AG09309 (cell line): ENCODE measurements around the gene ZNF618.

Experiments used
- DNase-seq: peaks from one replicate; pipeline ENCODE4 v3.0.0-alpha.2; 2010; ENCODE audit warnings: low read depth
- H3K4me3 ChIP-seq: 2 replicates; pipeline ENCODE4 v1.5.1; 2011; ENCODE audit warnings: mild to moderate bottlenecking, low read depth, low read length, moderate library complexity; ENCODE audit not compliant: control insufficient read depth
- TF ChIP-seq, protein P1 (sequence below): IDR thresholded peaks from 2 replicates; pipeline ENCODE4 v1.5.1; 2011; ENCODE audit warnings: mild to moderate bottlenecking, low read depth, low read length, inconsistent platforms; ENCODE audit not compliant: insufficient read depth, control insufficient read depth; ENCODE audit errors: missing control alignments

Gene ZNF618

DNA sequence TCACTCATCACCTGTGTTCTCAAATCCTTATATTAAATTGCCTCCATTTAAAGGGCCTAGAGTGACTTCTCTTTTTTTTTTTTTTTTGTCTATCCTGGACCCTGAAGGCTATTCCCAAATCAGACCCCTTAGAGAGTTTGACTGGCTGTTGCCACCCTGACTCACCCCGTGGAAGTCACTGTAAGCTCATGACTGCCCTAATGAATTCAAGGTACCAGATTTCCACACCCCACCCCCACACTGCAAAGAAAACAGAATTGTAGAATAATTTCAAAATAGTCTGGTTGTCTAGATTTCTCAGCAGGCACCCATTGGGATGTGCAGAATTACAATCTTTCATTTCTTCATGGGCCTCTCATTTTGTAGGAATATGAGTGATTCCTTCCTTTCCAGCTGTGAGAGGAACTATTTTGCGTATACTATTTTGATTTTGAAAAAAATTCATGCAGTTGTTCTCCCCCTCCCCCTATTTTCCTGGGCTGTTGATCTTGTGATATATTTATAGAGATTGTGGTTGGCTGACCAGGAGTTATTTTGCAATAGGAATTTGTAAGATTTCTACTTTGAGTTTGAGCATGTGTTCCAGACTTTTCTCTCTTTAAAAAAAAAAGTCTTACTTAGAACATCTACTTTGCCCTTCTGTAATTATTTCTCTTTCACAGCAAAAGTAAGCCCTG is 79.1 kb downstream of the ZNF618 start:
- peak; percentile 58 for DNase-seq
- H3K4me3 ChIP-seq, result no peak overlapping the region
- TF ChIP-seq, protein P1, sequence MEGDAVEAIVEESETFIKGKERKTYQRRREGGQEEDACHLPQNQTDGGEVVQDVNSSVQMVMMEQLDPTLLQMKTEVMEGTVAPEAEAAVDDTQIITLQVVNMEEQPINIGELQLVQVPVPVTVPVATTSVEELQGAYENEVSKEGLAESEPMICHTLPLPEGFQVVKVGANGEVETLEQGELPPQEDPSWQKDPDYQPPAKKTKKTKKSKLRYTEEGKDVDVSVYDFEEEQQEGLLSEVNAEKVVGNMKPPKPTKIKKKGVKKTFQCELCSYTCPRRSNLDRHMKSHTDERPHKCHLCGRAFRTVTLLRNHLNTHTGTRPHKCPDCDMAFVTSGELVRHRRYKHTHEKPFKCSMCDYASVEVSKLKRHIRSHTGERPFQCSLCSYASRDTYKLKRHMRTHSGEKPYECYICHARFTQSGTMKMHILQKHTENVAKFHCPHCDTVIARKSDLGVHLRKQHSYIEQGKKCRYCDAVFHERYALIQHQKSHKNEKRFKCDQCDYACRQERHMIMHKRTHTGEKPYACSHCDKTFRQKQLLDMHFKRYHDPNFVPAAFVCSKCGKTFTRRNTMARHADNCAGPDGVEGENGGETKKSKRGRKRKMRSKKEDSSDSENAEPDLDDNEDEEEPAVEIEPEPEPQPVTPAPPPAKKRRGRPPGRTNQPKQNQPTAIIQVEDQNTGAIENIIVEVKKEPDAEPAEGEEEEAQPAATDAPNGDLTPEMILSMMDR, result no peak

DNA sequence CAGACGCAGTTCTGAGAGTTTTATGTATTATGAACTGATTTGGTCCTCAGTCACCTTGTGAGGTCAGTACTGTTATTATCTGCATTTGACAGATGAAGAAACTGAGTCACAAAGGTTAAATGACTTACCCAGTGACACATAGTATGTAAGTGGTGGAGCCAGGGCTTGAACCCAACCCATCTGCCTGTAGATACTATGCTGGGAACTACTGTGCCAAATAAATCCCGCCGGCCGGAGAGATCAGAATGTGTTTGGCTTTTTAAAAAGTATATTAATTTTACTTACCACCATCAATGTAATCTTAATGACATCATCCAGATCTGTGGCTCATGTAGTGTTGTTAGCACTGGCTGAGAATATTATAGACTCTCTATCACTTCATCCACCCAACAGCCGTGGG is 80.8 kb downstream of the ZNF618 start:
- no peak for DNase-seq
- H3K4me3 ChIP-seq, result no peak overlapping the region

DNA sequence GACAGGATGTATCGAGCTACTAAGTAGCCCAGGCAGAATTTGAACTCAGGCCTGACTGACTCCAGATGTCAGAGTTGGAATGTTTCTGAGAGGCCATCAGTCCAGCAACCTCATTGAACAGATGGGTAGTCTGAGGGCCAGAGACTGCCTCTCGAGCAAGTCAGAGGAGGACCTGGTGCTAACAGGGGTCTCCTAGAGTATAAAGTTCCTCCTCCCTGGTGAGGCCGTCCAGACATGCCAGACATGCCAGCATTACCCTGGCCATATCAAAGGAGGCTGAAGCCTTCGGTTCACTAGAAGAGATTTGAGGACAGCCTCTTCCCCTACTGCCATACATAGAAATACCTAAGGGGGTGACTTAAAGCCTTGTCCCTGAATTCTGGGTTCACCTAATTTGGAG is 81.2 kb downstream of the ZNF618 start:
- no peak overlapping the region for H3K4me3 ChIP-seq
- TF ChIP-seq, protein P1, result no peak
- DNase-seq, result no peak

More for the DNA sequence above, 80.8 kb downstream of the ZNF618 start:
- TF ChIP-seq, protein P1, result no peak

DNA sequence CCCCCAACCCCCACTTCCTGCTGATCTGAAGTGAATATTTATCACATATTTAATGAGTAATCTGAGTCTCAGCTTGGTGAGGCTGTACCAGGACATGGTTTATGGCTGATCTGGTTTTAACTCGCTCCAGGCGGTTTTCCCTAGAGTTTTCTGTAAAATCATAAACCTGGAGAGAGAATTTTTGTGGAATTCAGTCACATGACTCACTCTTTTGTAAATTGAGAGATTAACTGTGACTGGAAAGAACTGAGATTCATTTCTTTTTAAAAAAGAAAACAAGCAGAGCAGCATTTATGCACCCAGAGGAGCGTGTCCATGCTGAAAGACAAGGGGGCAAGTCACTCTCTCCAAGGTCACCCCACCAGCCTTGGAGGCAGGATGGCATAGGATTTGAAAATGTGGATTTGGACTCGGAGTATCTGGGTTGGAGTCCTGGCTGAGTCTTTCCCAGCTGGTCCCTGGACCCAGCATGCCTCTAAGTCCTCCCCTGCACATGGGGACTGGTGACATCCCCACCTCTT is 81.8 kb downstream of the ZNF618 start:
- TF ChIP-seq, protein P1, result no peak
- no peak overlapping the region for H3K4me3 ChIP-seq
- peak; percentile 74 for DNase-seq

DNA sequence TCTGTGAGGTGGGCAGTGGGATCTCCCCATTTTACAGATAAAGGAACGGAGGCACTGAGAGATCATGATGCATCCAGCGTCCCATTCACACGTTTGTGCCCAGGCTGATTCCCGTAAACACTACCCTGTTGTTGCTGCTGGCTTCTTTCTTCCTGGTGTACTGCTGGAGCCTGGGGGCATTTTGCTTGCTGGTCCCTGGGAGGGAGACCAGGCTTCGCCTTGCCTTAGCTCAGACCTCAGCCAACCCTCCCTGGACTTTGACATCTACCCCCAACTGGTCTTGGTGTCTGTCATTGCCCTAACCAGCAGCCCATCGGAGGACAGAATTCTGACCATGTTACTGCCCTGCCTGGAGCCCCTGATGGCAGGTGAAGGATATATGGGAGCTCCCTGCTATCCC is 82.4 kb downstream of the ZNF618 start:
- TF ChIP-seq, protein P1, result no peak
- no peak overlapping the region for H3K4me3 ChIP-seq
- DNase-seq, result no peak

DNA sequence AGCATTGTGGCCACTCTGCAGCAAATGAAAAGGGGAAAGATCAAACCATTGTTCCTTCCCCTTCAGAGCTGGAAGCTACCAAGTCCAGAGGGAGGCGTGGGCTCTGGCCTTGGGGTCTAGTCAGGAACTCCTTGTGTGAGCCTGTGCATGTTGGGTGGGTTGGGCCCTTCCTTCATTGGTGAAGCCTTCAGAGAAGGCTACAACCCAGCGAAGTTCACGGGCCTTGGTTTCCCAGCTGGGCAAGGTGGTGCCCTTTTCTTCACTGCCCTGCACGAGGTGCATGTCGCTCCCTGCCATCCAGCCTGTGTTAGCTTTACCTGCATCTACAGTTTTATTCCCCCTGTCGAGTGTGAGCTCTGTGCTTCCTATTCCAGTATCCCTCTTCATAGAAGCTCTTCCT is 84.7 kb downstream of the ZNF618 start:
- H3K4me3 ChIP-seq, result no peak overlapping the region
- TF ChIP-seq, protein P1, result no peak
- no peak for DNase-seq
